HCT116 (cell line): ENCODE data around the gene SLC24A1. TPM values are rescaled to one million over a fixed set of nuclear protein-coding genes. Genes with fewer than 3 reads are reported as not detected.

Experiments used
- ATAC-seq: fragments of 200-7000 bp; cut with Tn5 transposase; 2 replicates; pipeline ENCODE4 v1.9.1; 2020; ENCODE audit warnings: mild to moderate bottlenecking, moderate library complexity
- BruUV-seq: library from RNA; stranded (reverse); fragments of 400-500 nt; replicated peaks from 2 replicates; lab custom pipeline; 2021; lab: Mats Ljungman, UMichigan
- CTCF ChIA-PET: fragments of 300-600 bp; sonication (Branson Sonifier 250); formaldehyde crosslinking; loops from one replicate; lab custom pipeline; 2021; ENCODE audit warnings: antibody characterized with exemption; lab: Charles Lee
- POLR2A ChIA-PET: fragments of 300-600, 350-600 bp; sonication (Branson Sonifier 250); formaldehyde crosslinking; loops from one replicate; lab custom pipeline; 2021; ENCODE audit warnings: antibody characterized with exemption; lab: Charles Lee
- RAD21 ChIA-PET, 2 experiments: fragments of 300-600 bp; sonication (Branson Sonifier 250); formaldehyde crosslinking; loops; one replicate each; lab custom pipeline; 2023; ENCODE audit warnings: low total read pairs in 2 of 2; ENCODE audit not compliant: uncharacterized antibody in 2 of 2, unreplicated experiment in 2 of 2, low non-redundant PET in 1 of 2; lab: Charles Lee
- DNase-seq: peaks from one replicate; pipeline ENCODE4 v3.0.0-alpha.2; 2010; ENCODE audit warnings: low read depth, low spot score
- H2AFZ ChIP-seq: fragments of 200-600 bp; shearing (Covaris generic), sonication (generic); 2 replicates; pipeline ENCODE4 v1.6.1; 2017; ENCODE audit warnings: low read depth, mixed run types, mixed read lengths, antibody characterized with exemption, low read length; ENCODE audit not compliant: poor library complexity, severe bottlenecking
- H3K27ac ChIP-seq: 2 replicates; pipeline ENCODE4 v1.5.1; 2012; ENCODE audit warnings: low read depth, low read length
- H3K27me3 ChIP-seq: fragments of 200-600 bp; sonication (generic); 2 replicates; pipeline ENCODE4 v1.6.1; 2016; ENCODE audit warnings: mixed run types, low read length, mixed read lengths; ENCODE audit not compliant: insufficient read depth
- H3K36me3 ChIP-seq, 2 experiments: fragments of 200-500 bp in 1 of 2; fragments of 200-600 bp in 1 of 2; sonication (Bioruptor generic) in 1 of 2; sonication (generic) in 1 of 2; 2 replicates each; pipeline versions ENCODE4 v1.5.1 to v1.6.1; 2014 to 2016; ENCODE audit warnings: low read length in 2 of 2, inconsistent platforms in 1 of 2, mixed read lengths in 1 of 2, mixed run types in 1 of 2; ENCODE audit not compliant: insufficient read depth in 2 of 2, control insufficient read depth in 1 of 2
- H3K4me1 ChIP-seq, 2 experiments: fragments of 200-600 bp in 1 of 2; sonication (generic) in 1 of 2; 2 replicates each; pipeline versions ENCODE4 v1.5.1 to v1.6.1; 2012 to 2017; ENCODE audit warnings: low read length in 2 of 2, inconsistent platforms in 1 of 2, mild to moderate bottlenecking in 1 of 2, mixed read lengths in 1 of 2, mixed run types in 1 of 2, moderate library complexity in 1 of 2; ENCODE audit not compliant: insufficient read depth in 2 of 2, control insufficient read depth in 1 of 2
- H3K4me2 ChIP-seq: fragments of 200-600 bp; sonication (generic); 2 replicates; pipeline ENCODE4 v1.6.1; 2017; ENCODE audit warnings: mixed run types, low read length, mixed read lengths
- H3K4me3 ChIP-seq, 2 experiments: fragments of 200-600 bp in 1 of 2; sonication (generic) in 1 of 2; replicated peaks in 1 of 2; 2 replicates each; pipeline ENCODE4 v1.5.1; 2011 to 2016; ENCODE audit warnings: low read length in 2 of 2, control low read depth in 1 of 2, low read depth in 1 of 2, mild to moderate bottlenecking in 1 of 2, mixed read lengths in 1 of 2, mixed run types in 1 of 2
- H3K79me2 ChIP-seq: fragments of 200-600 bp; sonication (generic); 2 replicates; pipeline ENCODE4 v1.6.1; 2017; ENCODE audit warnings: mild to moderate bottlenecking, mixed run types, low read length, moderate library complexity, mixed read lengths; ENCODE audit not compliant: insufficient read depth
- H3K9ac ChIP-seq: fragments of 200-600 bp; sonication (generic); 2 replicates; pipeline ENCODE4 v1.6.1; 2016; ENCODE audit warnings: low read length, mixed read lengths
- H3K9me2 ChIP-seq: fragments of 200-600 bp; sonication (generic), shearing (Covaris generic); 2 replicates; pipeline ENCODE4 v1.6.1; 2017; ENCODE audit warnings: mixed run types, mild to moderate bottlenecking, moderate library complexity; ENCODE audit not compliant: insufficient read depth
- H3K9me3 ChIP-seq, 2 experiments: fragments of 200-500 bp in 1 of 2; fragments of 200-600 bp in 1 of 2; sonication (Bioruptor generic) in 1 of 2; sonication (generic) in 1 of 2; 2 replicates each; pipeline ENCODE4 v1.6.1; 2014 to 2017; ENCODE audit warnings: low read length in 2 of 2, mixed read lengths in 2 of 2, inconsistent platforms in 1 of 2, low read depth in 1 of 2, mild to moderate bottlenecking in 1 of 2, mixed run types in 1 of 2, moderate library complexity in 1 of 2; ENCODE audit not compliant: control insufficient read depth in 1 of 2, insufficient read depth in 1 of 2
- H4K20me1 ChIP-seq: fragments of 200-600 bp; sonication (generic), shearing (Covaris generic); 2 replicates; pipeline ENCODE4 v1.6.1; 2017; ENCODE audit warnings: mixed run types, mild to moderate bottlenecking, moderate library complexity; ENCODE audit not compliant: insufficient read depth
- EGR1 ChIP-seq: IDR thresholded peaks from 2 replicates; pipeline ENCODE4 v1.6.1; 2012; ENCODE audit warnings: low read depth
- EZH2 ChIP-seq: fragments of 200-600 bp; sonication (generic); IDR thresholded peaks from 2 replicates; pipeline ENCODE4 v1.6.1; 2017; ENCODE audit warnings: antibody characterized with exemption, mixed run types
- JUND ChIP-seq: IDR thresholded peaks from 2 replicates; pipeline ENCODE4 v1.6.1; 2012
- POLR2A ChIP-seq: IDR thresholded peaks from 2 replicates; pipeline ENCODE4 v1.7.0; 2011; ENCODE audit warnings: borderline replicate concordance; ENCODE audit not compliant: insufficient read depth, insufficient read length; ENCODE audit errors: extremely low read depth
- POLR2AphosphoS5 ChIP-seq: IDR thresholded peaks from 2 replicates; pipeline ENCODE4 v1.6.1; 2011; ENCODE audit warnings: mild to moderate bottlenecking, low read depth, low read length, moderate library complexity
- RAD21 ChIP-seq: IDR thresholded peaks from 2 replicates; pipeline ENCODE4 v1.6.1; 2012; ENCODE audit warnings: low read depth, mild to moderate bottlenecking
- SIN3A ChIP-seq: IDR thresholded peaks from 2 replicates; pipeline ENCODE4 v1.6.1; 2012; ENCODE audit warnings: low read depth
- SP1 ChIP-seq: IDR thresholded peaks from 2 replicates; pipeline ENCODE4 v1.6.1; 2012; ENCODE audit warnings: low read depth
- SRF ChIP-seq: IDR thresholded peaks from 2 replicates; pipeline ENCODE4 v1.6.1; 2012; ENCODE audit warnings: low read depth
- TCF7L2 ChIP-seq: IDR thresholded peaks from 2 replicates; pipeline ENCODE4 v1.7.0; 2011; ENCODE audit warnings: borderline replicate concordance, inconsistent platforms; ENCODE audit not compliant: insufficient read depth, insufficient read length; ENCODE audit errors: extremely low read depth
- ZNF274 ChIP-seq: fragments of 200-500 bp; sonication (Bioruptor generic); IDR thresholded peaks from 2 replicates; pipeline ENCODE4 v1.6.1; 2014; ENCODE audit warnings: mild to moderate bottlenecking, low read depth, low read length, inconsistent platforms
- intact Hi-C: fragments of 100-400 bp; cut with micrococcal nuclease; formaldehyde crosslinking; loops from 2 replicates; pipeline ENCODE4 v1.10.0; 2022
- total RNA-seq: library from RNA; stranded (reverse); gene quantifications from one replicate; pipeline ENCODE4 v1.2.1, GENCODE V29; 2021; ENCODE audit not compliant: unreplicated experiment
- TF ChIP-seq, protein P1 (sequence below): IDR thresholded peaks from 2 replicates; pipeline ENCODE4 v1.6.1; 2012; ENCODE audit warnings: low read depth
- TF ChIP-seq, protein P2 (sequence below), 3 experiments: fragments of 200-600 bp in 1 of 3; sonication (generic) in 1 of 3; IDR thresholded peaks in 2 of 3; conservative IDR thresholded peaks in 1 of 3; 2 replicates each; pipeline ENCODE4 v1.5.1; 2012 to 2017; ENCODE audit warnings: low read depth in 2 of 3, low read length in 2 of 3, antibody characterized with exemption in 1 of 3, borderline replicate concordance in 1 of 3, control low read depth in 1 of 3, mild to moderate bottlenecking in 1 of 3, mixed read lengths in 1 of 3, mixed run types in 1 of 3, moderate library complexity in 1 of 3; ENCODE audit not compliant: insufficient read depth in 1 of 3
- TF ChIP-seq, protein P3 (sequence below): IDR thresholded peaks from 2 replicates; pipeline ENCODE4 v1.6.1; 2012
- TF ChIP-seq, protein P4 (sequence below): IDR thresholded peaks from 2 replicates; pipeline ENCODE4 v1.6.1; 2012

SLC24A1 gene
- total RNA-seq, 1 experiment from 2014 or later: 15.9 TPM

DNA sequence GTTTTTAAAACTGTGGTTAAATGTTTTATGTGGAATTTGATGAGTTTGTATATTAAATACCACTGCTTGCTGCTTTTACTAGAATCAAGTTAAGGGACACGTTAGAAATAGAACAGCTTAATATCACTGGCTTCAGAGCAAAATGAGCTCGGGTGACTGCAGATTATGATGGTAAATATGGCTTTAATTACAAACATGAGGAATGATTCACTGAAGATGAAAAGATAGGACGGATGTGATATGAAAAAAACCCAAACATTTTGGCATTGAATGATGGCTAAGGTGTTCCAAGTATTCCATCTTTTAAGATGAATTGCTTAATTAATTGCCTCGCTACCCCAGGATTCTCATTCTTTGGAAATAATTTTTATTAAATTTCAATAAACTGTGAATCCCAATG, 33.7 kb downstream of the SLC24A1 start:
- Histone ChIP-seq H3K4me3 (no peak overlapping the region), H2AFZ (no peak overlapping the region), H3K4me2 (0 out of 2 replicates have a peak overlapping the region, but pooled peaks have one; percentile 0), H3K9me2 (no peaks in the 10 kb centered on the region), H3K9ac (no peak overlapping the region), H3K79me2 (no peaks in the 10 kb centered on the region), H4K20me1 (no peaks in the 10 kb centered on the region), H3K27ac (no peak overlapping the region), H3K27me3 (no peaks in the 10 kb centered on the region), H3K4me1 (peaks cover 3 to 26% of the 10 kb centered on the region in 2 experiments; a peak in 3 of 4 replicates), H3K9me3 (no peaks in the 10 kb centered on the region), H3K36me3 (no peaks in the 10 kb centered on the region)
- CTCF ChIA-PET: no interaction called here
- BruUV-seq: no TSS peak
- intact Hi-C loops: no loop called here
- RAD21 ChIA-PET: interaction anchor here in 1 of 2 experiments (0.6 kb wide), 1 partner anchor 140 kb away, joined by 3 read pairs; no protein-coding TSS in a partner anchor
- no peak for TF ChIP-seq SRF
- ATAC-seq (no peak), DNase-seq (no peak)
- POLR2A ChIA-PET: no interaction called here

DNA sequence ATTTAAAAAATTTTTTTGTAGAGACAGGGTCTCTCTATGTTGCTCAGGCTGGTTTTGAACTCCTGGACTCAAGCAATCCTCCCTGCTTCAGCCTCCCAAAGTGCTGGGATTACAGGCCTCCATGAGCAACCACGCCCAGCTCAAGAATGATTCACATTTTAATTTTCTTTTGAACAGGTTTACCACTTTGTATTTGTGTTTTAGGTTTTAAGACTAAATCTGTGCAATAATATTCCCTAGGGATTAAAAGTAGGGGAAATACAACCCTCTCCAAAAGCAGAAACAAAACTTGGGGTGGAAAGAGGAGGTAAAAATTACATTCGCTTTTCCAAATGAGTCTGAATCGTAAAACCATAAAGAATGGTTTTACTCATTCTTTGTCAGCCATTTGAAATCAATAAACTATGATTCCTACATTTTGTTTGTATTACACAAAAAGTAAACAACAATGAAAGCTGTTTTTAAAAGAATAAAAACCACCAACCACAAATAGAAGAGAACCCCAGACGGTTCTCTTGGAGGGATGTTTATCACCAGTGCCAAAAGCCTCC, 37.8 kb downstream of the SLC24A1 start:
- H3K9ac ChIP-seq: no peak overlapping the region
- no TSS peak for BruUV-seq
- H3K4me3 ChIP-seq: no peak overlapping the region
- no peak overlapping the region for H2AFZ ChIP-seq
- H4K20me1 ChIP-seq: no peaks in the 10 kb centered on the region; the same call in 1 of the 2 replicates
- POLR2A ChIA-PET: interaction anchor here (0.5 kb wide), 1 partner anchor 94 kb away, joined by 3 read pairs; no protein-coding TSS in a partner anchor
- H3K9me3 ChIP-seq: no peaks in the 10 kb centered on the region
- intact Hi-C loops: no loop called here
- peaks cover 3 to 9% of the 10 kb centered on the region in 2 experiments; a peak in 3 of 4 replicates for H3K4me1 ChIP-seq
- RAD21 ChIA-PET: no interaction called here
- no peak for ATAC-seq
- H3K79me2 ChIP-seq: no peaks in the 10 kb centered on the region
- no peak overlapping the region for H3K27ac ChIP-seq
- peaks cover 0 to 2% of the 10 kb centered on the region in 2 experiments; a peak in 1 of 4 replicates for H3K36me3 ChIP-seq
- no peak for DNase-seq
- no peak overlapping the region for H3K4me2 ChIP-seq
- H3K27me3 ChIP-seq: no peaks in the 10 kb centered on the region
- CTCF ChIA-PET: no interaction called here
- no peaks in the 10 kb centered on the region for H3K9me2 ChIP-seq
- TF ChIP-seq RAD21 (no peak), POLR2A (no peak), EGR1 (no peak), SRF (no peak), JUND (no peak), SP1 (no peak), SIN3A (no peak), POLR2AphosphoS5 (no peak), EZH2 (no peak), ZNF274 (no peak), TCF7L2 (no peak)
- TF ChIP-seq, protein P1, sequence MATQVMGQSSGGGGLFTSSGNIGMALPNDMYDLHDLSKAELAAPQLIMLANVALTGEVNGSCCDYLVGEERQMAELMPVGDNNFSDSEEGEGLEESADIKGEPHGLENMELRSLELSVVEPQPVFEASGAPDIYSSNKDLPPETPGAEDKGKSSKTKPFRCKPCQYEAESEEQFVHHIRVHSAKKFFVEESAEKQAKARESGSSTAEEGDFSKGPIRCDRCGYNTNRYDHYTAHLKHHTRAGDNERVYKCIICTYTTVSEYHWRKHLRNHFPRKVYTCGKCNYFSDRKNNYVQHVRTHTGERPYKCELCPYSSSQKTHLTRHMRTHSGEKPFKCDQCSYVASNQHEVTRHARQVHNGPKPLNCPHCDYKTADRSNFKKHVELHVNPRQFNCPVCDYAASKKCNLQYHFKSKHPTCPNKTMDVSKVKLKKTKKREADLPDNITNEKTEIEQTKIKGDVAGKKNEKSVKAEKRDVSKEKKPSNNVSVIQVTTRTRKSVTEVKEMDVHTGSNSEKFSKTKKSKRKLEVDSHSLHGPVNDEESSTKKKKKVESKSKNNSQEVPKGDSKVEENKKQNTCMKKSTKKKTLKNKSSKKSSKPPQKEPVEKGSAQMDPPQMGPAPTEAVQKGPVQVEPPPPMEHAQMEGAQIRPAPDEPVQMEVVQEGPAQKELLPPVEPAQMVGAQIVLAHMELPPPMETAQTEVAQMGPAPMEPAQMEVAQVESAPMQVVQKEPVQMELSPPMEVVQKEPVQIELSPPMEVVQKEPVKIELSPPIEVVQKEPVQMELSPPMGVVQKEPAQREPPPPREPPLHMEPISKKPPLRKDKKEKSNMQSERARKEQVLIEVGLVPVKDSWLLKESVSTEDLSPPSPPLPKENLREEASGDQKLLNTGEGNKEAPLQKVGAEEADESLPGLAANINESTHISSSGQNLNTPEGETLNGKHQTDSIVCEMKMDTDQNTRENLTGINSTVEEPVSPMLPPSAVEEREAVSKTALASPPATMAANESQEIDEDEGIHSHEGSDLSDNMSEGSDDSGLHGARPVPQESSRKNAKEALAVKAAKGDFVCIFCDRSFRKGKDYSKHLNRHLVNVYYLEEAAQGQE: no peak
- TF ChIP-seq, protein P2, sequence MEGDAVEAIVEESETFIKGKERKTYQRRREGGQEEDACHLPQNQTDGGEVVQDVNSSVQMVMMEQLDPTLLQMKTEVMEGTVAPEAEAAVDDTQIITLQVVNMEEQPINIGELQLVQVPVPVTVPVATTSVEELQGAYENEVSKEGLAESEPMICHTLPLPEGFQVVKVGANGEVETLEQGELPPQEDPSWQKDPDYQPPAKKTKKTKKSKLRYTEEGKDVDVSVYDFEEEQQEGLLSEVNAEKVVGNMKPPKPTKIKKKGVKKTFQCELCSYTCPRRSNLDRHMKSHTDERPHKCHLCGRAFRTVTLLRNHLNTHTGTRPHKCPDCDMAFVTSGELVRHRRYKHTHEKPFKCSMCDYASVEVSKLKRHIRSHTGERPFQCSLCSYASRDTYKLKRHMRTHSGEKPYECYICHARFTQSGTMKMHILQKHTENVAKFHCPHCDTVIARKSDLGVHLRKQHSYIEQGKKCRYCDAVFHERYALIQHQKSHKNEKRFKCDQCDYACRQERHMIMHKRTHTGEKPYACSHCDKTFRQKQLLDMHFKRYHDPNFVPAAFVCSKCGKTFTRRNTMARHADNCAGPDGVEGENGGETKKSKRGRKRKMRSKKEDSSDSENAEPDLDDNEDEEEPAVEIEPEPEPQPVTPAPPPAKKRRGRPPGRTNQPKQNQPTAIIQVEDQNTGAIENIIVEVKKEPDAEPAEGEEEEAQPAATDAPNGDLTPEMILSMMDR (IDR thresholded peaks at IDR 0.05 in 2 of 3, conservative IDR thresholded peaks at IDR 0.05 in 1 of 3; ENCODE audit: borderline replicate concordance in 1 of 3, insufficient read depth in 1 of 3, low read depth in 2 of 3, low read length in 2 of 3): no peak
- TF ChIP-seq, protein P3, sequence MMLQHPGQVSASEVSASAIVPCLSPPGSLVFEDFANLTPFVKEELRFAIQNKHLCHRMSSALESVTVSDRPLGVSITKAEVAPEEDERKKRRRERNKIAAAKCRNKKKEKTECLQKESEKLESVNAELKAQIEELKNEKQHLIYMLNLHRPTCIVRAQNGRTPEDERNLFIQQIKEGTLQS: no peak
- TF ChIP-seq, protein P4, sequence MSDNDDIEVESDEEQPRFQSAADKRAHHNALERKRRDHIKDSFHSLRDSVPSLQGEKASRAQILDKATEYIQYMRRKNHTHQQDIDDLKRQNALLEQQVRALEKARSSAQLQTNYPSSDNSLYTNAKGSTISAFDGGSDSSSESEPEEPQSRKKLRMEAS: no peak
